HepG2 (cell line): Measurements from ENCODE around the gene USF1. TPM values are rescaled to one million over a fixed set of nuclear protein-coding genes. Genes with fewer than 3 reads are reported as not detected.

Source experiments
- CTCF ChIP-seq: sonication (generic); formaldehyde crosslinking; IDR thresholded peaks from 2 replicates; pipeline ENCODE4 v1.5.0; 2020; ENCODE audit warnings: mild to moderate bottlenecking, missing genetic modification reagents, moderate library complexity
- ELF4 ChIP-seq: sonication (generic); formaldehyde crosslinking; IDR thresholded peaks from 2 replicates; pipeline ENCODE4 v1.5.0; 2020; ENCODE audit warnings: missing genetic modification reagents, mild to moderate bottlenecking, moderate library complexity, borderline replicate concordance
- HNF1A ChIP-seq, 2 experiments: sonication (generic) in 1 of 2; formaldehyde crosslinking in 1 of 2; IDR thresholded peaks; 2 replicates each; pipeline versions ENCODE4 v1.4.0 to v1.6.1; 2016 to 2020; ENCODE audit warnings: borderline replicate concordance in 1 of 2, low read depth in 1 of 2, mild to moderate bottlenecking in 1 of 2, missing genetic modification reagents in 1 of 2
- XRCC5 ChIP-seq: fragments of 200-400 bp; formaldehyde crosslinking; optimal IDR thresholded peaks from 2 replicates; pipeline ENCODE3; 2017; ENCODE audit warnings: mild to moderate bottlenecking, low read length
- ZNF136 ChIP-seq: sonication (generic); formaldehyde crosslinking; IDR thresholded peaks from 2 replicates; pipeline ENCODE4 v1.8.1; 2022; ENCODE audit warnings: low read depth, mild to moderate bottlenecking, moderate library complexity, missing genetic modification reagents
- ZNF333 ChIP-seq: sonication (generic); formaldehyde crosslinking; IDR thresholded peaks from 2 replicates; pipeline ENCODE4 v1.4.0; 2020; ENCODE audit warnings: mild to moderate bottlenecking, missing genetic modification reagents, borderline replicate concordance
- ZNF780A ChIP-seq: sonication (generic); formaldehyde crosslinking; IDR thresholded peaks from 2 replicates; pipeline ENCODE4 v1.8.0; 2022; ENCODE audit warnings: mild to moderate bottlenecking, missing genetic modification reagents, moderate library complexity
- ZNF878 ChIP-seq: sonication (generic); formaldehyde crosslinking; IDR thresholded peaks from 2 replicates; pipeline ENCODE4 v1.8.1; 2023; ENCODE audit warnings: mild to moderate bottlenecking, missing genetic modification reagents, moderate library complexity
- polyA plus RNA-seq, 8 experiments: library from polyadenylated mRNA; depleted of rRNA in 3 of 8; stranded (reverse) in 7 of 8; unstranded in 1 of 8; fragments of >200 nt; fragmentation: Illumina TruSeq in 4 of 8; extraction: Trizol in 4 of 8; gene quantifications; 2 replicates each; pipeline versions ENCODE4 v1.2.1 to v1.2.3, GENCODE V29; 2011 to 2016; ENCODE audit warnings: low read depth in 4 of 8, missing spikeins in 1 of 8, mixed read lengths in 1 of 8; ENCODE audit not compliant: insufficient read depth in 1 of 8
- total RNA-seq, 5 experiments: library from RNA; depleted of rRNA; stranded (reverse); fragments of >200 nt; fragmentation: Illumina TruSeq; extraction: Trizol; gene quantifications; 2 replicates each; pipeline ENCODE4 v1.2.3, GENCODE V29; 2016; ENCODE audit warnings: low read depth in 1 of 5
- TF ChIP-seq, protein P1 (sequence below): sonication (generic); formaldehyde crosslinking; IDR thresholded peaks from 2 replicates; pipeline ENCODE4 v1.8.0; 2022; ENCODE audit warnings: missing genetic modification reagents, low read depth, mild to moderate bottlenecking, borderline replicate concordance
- TF ChIP-seq, protein P2 (sequence below): sonication (generic); formaldehyde crosslinking; IDR thresholded peaks from 2 replicates; pipeline ENCODE4 v1.8.0; 2022; ENCODE audit warnings: mild to moderate bottlenecking, missing genetic modification reagents; ENCODE audit not compliant: insufficient replicate concordance
- TF ChIP-seq, protein P3 (sequence below): sonication (generic); formaldehyde crosslinking; IDR thresholded peaks from 2 replicates; pipeline ENCODE4 v1.4.0; 2020; ENCODE audit warnings: missing genetic modification reagents, low read depth, mild to moderate bottlenecking, borderline replicate concordance
- TF ChIP-seq, protein P4 (sequence below): sonication (generic); formaldehyde crosslinking; IDR thresholded peaks from 2 replicates; pipeline ENCODE4 v1.4.0; 2020; ENCODE audit warnings: mild to moderate bottlenecking, missing genetic modification reagents, borderline replicate concordance

USF1 gene
- total and polyA plus RNA-seq, 2 of the 13 experiments (the other 11 are each of a cell fraction or from before 2014, with no cell fraction given), result 26.9 to 39.4 TPM

DNA sequence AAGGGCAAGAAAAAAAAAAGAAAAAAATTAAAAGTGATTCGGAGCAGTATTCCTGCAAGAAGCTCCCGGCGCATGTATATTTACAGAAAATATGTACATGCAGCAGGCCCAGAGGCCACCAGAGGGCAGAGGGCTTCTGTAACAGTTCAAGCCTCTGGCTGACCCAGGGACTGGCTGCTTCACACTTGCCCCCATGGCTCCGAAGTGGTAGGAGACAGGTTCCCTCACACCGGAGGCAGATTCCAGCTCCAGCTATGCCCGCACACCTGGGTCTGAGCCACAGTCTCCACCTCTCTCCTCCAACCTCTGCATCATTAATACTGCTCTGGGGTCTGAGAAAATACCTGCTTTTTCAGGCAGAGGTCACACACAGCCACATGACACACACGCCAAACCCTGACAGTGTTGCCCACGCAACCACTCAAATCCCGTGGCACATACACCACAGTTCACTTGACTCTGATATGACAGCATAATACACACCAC, 26.2 kb upstream of the USF1 start (continued):
- TF ChIP-seq HNF1A (IDR thresholded peaks at IDR 0.05; ENCODE audit: low read depth) (no peak), HNF1A (CRISPR knock-in tag; IDR thresholded peaks at IDR 0.05; ENCODE audit: borderline replicate concordance) (no peak), CTCF (CRISPR knock-in tag) (peak; percentile 80), ZNF878 (no peak), ZNF333 (CRISPR knock-in tag) (no peak), ZNF780A (CRISPR knock-in tag) (no peak), ZNF136 (CRISPR knock-in tag) (no peak), XRCC5 (peak; percentile 31), ELF4 (CRISPR knock-in tag) (no peak)
- TF ChIP-seq, protein P1, sequence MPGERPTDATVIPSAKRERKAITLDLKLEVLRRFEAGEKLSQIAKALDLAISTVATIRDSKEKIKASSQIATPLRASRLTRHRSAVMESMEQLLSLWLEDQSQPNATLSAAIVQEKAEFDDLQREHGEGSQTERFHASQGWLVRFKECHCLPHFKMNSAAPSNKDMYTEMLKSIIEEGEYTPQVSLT (CRISPR knock-in tag), result no peak
- TF ChIP-seq, protein P2, sequence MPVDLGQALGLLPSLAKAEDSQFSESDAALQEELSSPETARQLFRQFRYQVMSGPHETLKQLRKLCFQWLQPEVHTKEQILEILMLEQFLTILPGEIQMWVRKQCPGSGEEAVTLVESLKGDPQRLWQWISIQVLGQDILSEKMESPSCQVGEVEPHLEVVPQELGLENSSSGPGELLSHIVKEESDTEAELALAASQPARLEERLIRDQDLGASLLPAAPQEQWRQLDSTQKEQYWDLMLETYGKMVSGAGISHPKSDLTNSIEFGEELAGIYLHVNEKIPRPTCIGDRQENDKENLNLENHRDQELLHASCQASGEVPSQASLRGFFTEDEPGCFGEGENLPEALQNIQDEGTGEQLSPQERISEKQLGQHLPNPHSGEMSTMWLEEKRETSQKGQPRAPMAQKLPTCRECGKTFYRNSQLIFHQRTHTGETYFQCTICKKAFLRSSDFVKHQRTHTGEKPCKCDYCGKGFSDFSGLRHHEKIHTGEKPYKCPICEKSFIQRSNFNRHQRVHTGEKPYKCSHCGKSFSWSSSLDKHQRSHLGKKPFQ (CRISPR knock-in tag), result peak; percentile 80
- TF ChIP-seq, protein P3, sequence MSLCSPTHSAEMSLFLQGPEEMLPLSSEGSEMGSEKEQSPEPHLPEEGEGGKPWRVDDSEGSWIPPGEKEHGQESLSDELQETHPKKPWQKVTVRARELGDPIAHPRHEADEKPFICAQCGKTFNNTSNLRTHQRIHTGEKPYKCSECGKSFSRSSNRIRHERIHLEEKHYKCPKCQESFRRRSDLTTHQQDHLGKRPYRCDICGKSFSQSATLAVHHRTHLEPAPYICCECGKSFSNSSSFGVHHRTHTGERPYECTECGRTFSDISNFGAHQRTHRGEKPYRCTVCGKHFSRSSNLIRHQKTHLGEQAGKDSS (CRISPR knock-in tag), result 0 out of 2 replicates have a peak, but pooled peaks have one; percentile 19
- TF ChIP-seq, protein P4, sequence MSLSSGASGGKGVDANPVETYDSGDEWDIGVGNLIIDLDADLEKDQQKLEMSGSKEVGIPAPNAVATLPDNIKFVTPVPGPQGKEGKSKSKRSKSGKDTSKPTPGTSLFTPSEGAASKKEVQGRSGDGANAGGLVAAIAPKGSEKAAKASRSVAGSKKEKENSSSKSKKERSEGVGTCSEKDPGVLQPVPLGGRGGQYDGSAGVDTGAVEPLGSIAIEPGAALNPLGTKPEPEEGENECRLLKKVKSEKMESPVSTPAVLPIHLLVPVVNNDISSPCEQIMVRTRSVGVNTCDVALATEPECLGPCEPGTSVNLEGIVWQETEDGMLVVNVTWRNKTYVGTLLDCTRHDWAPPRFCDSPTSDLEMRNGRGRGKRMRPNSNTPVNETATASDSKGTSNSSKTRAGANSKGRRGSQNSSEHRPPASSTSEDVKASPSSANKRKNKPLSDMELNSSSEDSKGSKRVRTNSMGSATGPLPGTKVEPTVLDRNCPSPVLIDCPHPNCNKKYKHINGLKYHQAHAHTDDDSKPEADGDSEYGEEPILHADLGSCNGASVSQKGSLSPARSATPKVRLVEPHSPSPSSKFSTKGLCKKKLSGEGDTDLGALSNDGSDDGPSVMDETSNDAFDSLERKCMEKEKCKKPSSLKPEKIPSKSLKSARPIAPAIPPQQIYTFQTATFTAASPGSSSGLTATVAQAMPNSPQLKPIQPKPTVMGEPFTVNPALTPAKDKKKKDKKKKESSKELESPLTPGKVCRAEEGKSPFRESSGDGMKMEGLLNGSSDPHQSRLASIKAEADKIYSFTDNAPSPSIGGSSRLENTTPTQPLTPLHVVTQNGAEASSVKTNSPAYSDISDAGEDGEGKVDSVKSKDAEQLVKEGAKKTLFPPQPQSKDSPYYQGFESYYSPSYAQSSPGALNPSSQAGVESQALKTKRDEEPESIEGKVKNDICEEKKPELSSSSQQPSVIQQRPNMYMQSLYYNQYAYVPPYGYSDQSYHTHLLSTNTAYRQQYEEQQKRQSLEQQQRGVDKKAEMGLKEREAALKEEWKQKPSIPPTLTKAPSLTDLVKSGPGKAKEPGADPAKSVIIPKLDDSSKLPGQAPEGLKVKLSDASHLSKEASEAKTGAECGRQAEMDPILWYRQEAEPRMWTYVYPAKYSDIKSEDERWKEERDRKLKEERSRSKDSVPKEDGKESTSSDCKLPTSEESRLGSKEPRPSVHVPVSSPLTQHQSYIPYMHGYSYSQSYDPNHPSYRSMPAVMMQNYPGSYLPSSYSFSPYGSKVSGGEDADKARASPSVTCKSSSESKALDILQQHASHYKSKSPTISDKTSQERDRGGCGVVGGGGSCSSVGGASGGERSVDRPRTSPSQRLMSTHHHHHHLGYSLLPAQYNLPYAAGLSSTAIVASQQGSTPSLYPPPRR (CRISPR knock-in tag), result 0 out of 2 replicates have a peak, but pooled peaks have one; percentile 25
